Activated B cell treated with CpG ODN at 0.5 μM for 24 hours (primary cell): ENCODE data around the gene TBX20. TPM values are rescaled to one million over a fixed set of nuclear protein-coding genes. Genes with fewer than 3 reads are reported as not detected.

ENCODE experiments used
- ATAC-seq: fragments of 200-7000 bp; cut with Tn5 transposase; one replicate; pipeline ENCODE4 v1.10.0; 2021; ENCODE audit warnings: low read depth, mild to moderate bottlenecking, moderate library complexity
- CTCF ChIA-PET: fragments of 350-600 bp; sonication (Branson Sonifier 250); formaldehyde crosslinking; loops from one replicate; lab custom pipeline; 2021; ENCODE audit warnings: antibody characterized with exemption; lab: Charles Lee
- POLR2A ChIA-PET: fragments of 350-600 bp; sonication (Branson Sonifier 250); formaldehyde crosslinking; loops from one replicate; lab custom pipeline; 2021; ENCODE audit warnings: antibody characterized with exemption; lab: Charles Lee
- DNase-seq: peaks from one replicate; pipeline ENCODE4 v3.0.0; 2022
- H3K27ac Mint-ChIP-seq: one replicate; pipeline ENCODE4 v1.8.0; 2020; ENCODE audit warnings: mixed read lengths
- H3K27me3 Mint-ChIP-seq: one replicate; pipeline ENCODE4 v1.8.0; 2021; ENCODE audit warnings: mixed read lengths
- H3K36me3 Mint-ChIP-seq: one replicate; pipeline ENCODE4 v1.8.0; 2021; ENCODE audit warnings: low read depth, mixed read lengths
- H3K4me1 Mint-ChIP-seq: one replicate; pipeline ENCODE4 v1.8.0; 2021; ENCODE audit warnings: mixed read lengths
- H3K4me3 Mint-ChIP-seq: one replicate; pipeline ENCODE4 v1.8.0; 2020; ENCODE audit warnings: mild to moderate bottlenecking, mixed read lengths
- H3K9me3 Mint-ChIP-seq: one replicate; pipeline ENCODE4 v1.8.0; 2020; ENCODE audit warnings: mixed read lengths
- CTCF ChIP-seq: fragments of 200-600 bp; IDR thresholded peaks from one replicate; pipeline ENCODE4 v1.8.0; 2022; ENCODE audit warnings: antibody characterized with exemption, mild to moderate bottlenecking
- intact Hi-C: fragments of 100-400 bp; cut with micrococcal nuclease; formaldehyde crosslinking; loops from one replicate; pipeline ENCODE4 v1.15.1; 2024
- total RNA-seq: library from RNA; stranded (reverse); gene quantifications from 2 replicates; pipeline ENCODE4 v1.2.3, GENCODE V29; 2022

Gene TBX20
- total RNA-seq, 1 donor from 2014 or later, result 0.11 TPM

DNA sequence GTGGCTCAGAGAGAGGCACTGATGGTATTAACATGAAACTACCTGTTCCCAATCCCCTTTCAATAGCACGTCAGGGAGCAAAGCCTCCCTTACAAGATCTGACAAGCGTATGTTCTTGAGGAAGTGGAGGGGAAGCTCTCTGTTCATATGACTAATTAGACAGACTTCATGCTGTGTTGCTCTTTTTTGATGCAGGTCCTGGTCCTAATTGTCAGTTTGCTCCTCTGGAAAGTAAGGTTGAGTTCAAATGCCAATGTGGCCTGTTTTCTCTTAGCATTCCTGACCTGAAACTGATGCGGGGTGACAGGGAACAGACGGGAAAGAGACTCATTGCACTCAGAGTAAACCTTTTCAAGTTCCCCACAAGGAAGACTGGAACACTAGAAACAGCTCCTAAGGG, 27.0 kb upstream of the TBX20 start:
- Mint-ChIP-seq H3K4me1 (no peaks in the 10 kb centered on the region), H3K27ac (no peak overlapping the region), H3K36me3 (no peaks in the 10 kb centered on the region), H3K4me3 (no peak overlapping the region), H3K9me3 (no peaks in the 10 kb centered on the region), H3K27me3 (peaks cover 9% of the 10 kb centered on the region)
- DNase-seq (no peak), ATAC-seq (no peak)
- CTCF ChIA-PET, result no interaction called here
- intact Hi-C loops, result no loop called here
- POLR2A ChIA-PET, result no interaction called here
- no peak for TF ChIP-seq CTCF

DNA sequence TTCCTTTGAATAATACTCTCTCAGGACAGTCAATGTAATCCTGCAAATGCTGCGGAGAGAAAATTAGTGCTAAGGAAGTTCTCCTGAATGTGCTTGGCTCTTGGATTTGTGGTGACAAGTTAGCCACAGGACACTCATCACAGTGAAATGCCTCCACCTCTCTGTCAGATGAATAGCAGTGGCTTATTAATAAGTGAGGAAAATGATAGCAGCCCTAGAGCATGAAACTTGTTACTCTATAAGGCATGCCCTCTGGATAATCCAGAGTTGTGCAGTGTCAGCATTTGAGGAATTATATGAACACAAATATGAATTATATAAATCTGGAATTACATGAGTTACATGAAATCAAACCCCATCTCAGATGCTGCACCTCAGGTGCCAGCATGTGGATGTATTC, 23.5 kb upstream of the TBX20 start:
- POLR2A ChIA-PET, result no interaction called here
- Mint-ChIP-seq H3K4me1 (no peaks in the 10 kb centered on the region), H3K9me3 (no peaks in the 10 kb centered on the region), H3K4me3 (no peak overlapping the region), H3K27me3 (peaks cover 20% of the 10 kb centered on the region), H3K27ac (no peak overlapping the region), H3K36me3 (no peaks in the 10 kb centered on the region)
- no peak for TF ChIP-seq CTCF
- no peak for DNase-seq
- CTCF ChIA-PET, result no interaction called here
- intact Hi-C loops, result no loop called here
- no peak for ATAC-seq

- H3K4me3 Mint-ChIP-seq, result no peak overlapping the region
- no peak for TF ChIP-seq CTCF
- no peaks in the 10 kb centered on the region for H3K9me3 Mint-ChIP-seq
- intact Hi-C loops, result no loop called here
- H3K27me3 Mint-ChIP-seq, result peaks cover 16% of the 10 kb centered on the region
- DNase-seq (no peak), ATAC-seq (no peak)
- no peaks in the 10 kb centered on the region for H3K4me1 Mint-ChIP-seq
- H3K27ac Mint-ChIP-seq, result no peak overlapping the region
- no peaks in the 10 kb centered on the region for H3K36me3 Mint-ChIP-seq
- ChIA-PET POLR2A (no interaction called here), CTCF (no interaction called here)
These were observed 18.3 kb upstream of the TBX20 start for GRCh38 chr7:35272246-35272645.

DNA sequence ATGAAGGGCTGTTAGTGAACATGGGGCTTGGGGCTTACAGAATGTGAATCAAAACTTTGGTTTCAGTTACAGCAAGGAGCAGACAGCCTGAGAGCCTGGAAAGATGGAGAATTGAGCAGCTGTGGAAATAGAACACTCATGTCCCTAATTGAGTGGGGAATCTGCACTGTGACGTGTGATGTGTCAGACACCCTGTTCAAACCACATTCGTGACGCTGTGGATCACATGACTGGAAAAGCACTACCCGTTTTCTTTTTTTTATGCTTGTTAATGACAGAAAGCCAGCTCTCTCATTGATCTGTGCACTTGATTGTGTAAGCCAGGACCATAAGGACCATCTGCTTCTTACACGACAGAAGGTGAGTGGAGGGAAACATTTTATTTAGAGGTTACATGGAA, 15.1 kb upstream of the TBX20 start:
- no peaks in the 10 kb centered on the region for H3K4me1 Mint-ChIP-seq
- no peaks in the 10 kb centered on the region for H3K36me3 Mint-ChIP-seq
- no peak for DNase-seq
- intact Hi-C loops, result no loop called here
- ChIA-PET CTCF (no interaction called here), POLR2A (no interaction called here)
- no peak overlapping the region for H3K4me3 Mint-ChIP-seq
- no peaks in the 10 kb centered on the region for H3K9me3 Mint-ChIP-seq
- no peak for TF ChIP-seq CTCF
- H3K27ac Mint-ChIP-seq, result no peak overlapping the region
- peaks cover 29% of the 10 kb centered on the region for H3K27me3 Mint-ChIP-seq
- ATAC-seq, result no peak

GRCh38 chr7:35267411-35267810, 13.5 kb upstream of the TBX20 start:
- DNase-seq (no peak), ATAC-seq (no peak)
- Mint-ChIP-seq H3K27me3 (peaks cover 34% of the 10 kb centered on the region), H3K9me3 (no peaks in the 10 kb centered on the region), H3K27ac (no peak overlapping the region), H3K4me3 (no peak overlapping the region), H3K4me1 (no peaks in the 10 kb centered on the region), H3K36me3 (no peaks in the 10 kb centered on the region)
- ChIA-PET POLR2A (no interaction called here), CTCF (no interaction called here)
- TF ChIP-seq CTCF, result no peak
- intact Hi-C loops, result no loop called here
